ENCODE results near the gene ARL2BP. TPM values are rescaled to one million over a fixed set of nuclear protein-coding genes. Genes with fewer than 3 reads are reported as not detected.

The ARL2BP gene
- total and polyA plus RNA-seq, 2 of the 13 experiments (the other 11 are each of a cell fraction or from before 2014, with no cell fraction given) = 64.3 to 67.6 TPM

GRCh38 chr16:57299719-57300386, 54.8 kb downstream of the ARL2BP start (continued):
- TF ChIP-seq ATF4 (CRISPR knock-in tag; IDR thresholded peaks at IDR 0.05) = 0 out of 4 replicates have a peak, but pooled peaks of 1 of the 2 experiments have one; percentile 6
- TF ChIP-seq FUBP1 (CRISPR knock-in tag; IDR thresholded peaks at IDR 0.05; ENCODE audit: borderline replicate concordance) = 0 out of 2 replicates have a peak, but pooled peaks have one; percentile 50
- 0 out of 2 replicates have a peak, but pooled peaks have one; percentile 43 for TF ChIP-seq PLSCR1 (CRISPR knock-in tag; IDR thresholded peaks at IDR 0.05; ENCODE audit: borderline replicate concordance)
- peak; percentile 97 for TF ChIP-seq ZNF670 (CRISPR knock-in tag; IDR thresholded peaks at IDR 0.05; ENCODE audit: borderline replicate concordance)
- TF ChIP-seq ZNF512B (CRISPR knock-in tag; IDR thresholded peaks at IDR 0.05; ENCODE audit: borderline replicate concordance) = no peak
- TF ChIP-seq WIZ (CRISPR knock-in tag; IDR thresholded peaks at IDR 0.05) = 0 out of 2 replicates have a peak, but pooled peaks have one; percentile 60
- peak; percentile 67; the same call in 1 of the 2 replicates for TF ChIP-seq FOSL2 (CRISPR knock-in tag; IDR thresholded peaks at IDR 0.05)
- TF ChIP-seq BHLHE40 (IDR thresholded peaks at IDR 0.05; ENCODE audit: low read length) = 0 out of 2 replicates have a peak, but pooled peaks have one; percentile 42
- 0 out of 2 replicates have a peak, but pooled peaks have one; percentile 7 for TF ChIP-seq MXD1 (CRISPR knock-in tag; IDR thresholded peaks at IDR 0.05)
- TF ChIP-seq ZC3H4 (CRISPR knock-in tag; IDR thresholded peaks at IDR 0.05; ENCODE audit: borderline replicate concordance) = no peak
- TF ChIP-seq NFYC (CRISPR knock-in tag; IDR thresholded peaks at IDR 0.05) = no peak; the same call in 1 of the 2 replicates
- TF ChIP-seq PREB (CRISPR knock-in tag; IDR thresholded peaks at IDR 0.05) = no peak
- no peak for TF ChIP-seq CSRNP1 (CRISPR knock-in tag; IDR thresholded peaks at IDR 0.05)
- peak; percentile 90; the same call in 1 of the 2 replicates for TF ChIP-seq ZNF232 (CRISPR knock-in tag; IDR thresholded peaks at IDR 0.05; ENCODE audit: borderline replicate concordance)
- TF ChIP-seq ZNF180 (CRISPR knock-in tag; IDR thresholded peaks at IDR 0.05; ENCODE audit: borderline replicate concordance, low read depth) = peak; percentile 95; the same call in 1 of the 2 replicates
- TF ChIP-seq CHCHD3 (CRISPR knock-in tag; IDR thresholded peaks at IDR 0.05) = peak; percentile 68; the same call in 1 of the 2 replicates
- peak; percentile 81 for TF ChIP-seq SMAD3 (CRISPR knock-in tag; IDR thresholded peaks at IDR 0.05)
- peak; percentile 39; the same call in 1 of the 2 replicates for TF ChIP-seq ZNF3 (CRISPR knock-in tag; IDR thresholded peaks at IDR 0.05)
